Measurements from ENCODE around the gene LACTBL1.

DNA sequence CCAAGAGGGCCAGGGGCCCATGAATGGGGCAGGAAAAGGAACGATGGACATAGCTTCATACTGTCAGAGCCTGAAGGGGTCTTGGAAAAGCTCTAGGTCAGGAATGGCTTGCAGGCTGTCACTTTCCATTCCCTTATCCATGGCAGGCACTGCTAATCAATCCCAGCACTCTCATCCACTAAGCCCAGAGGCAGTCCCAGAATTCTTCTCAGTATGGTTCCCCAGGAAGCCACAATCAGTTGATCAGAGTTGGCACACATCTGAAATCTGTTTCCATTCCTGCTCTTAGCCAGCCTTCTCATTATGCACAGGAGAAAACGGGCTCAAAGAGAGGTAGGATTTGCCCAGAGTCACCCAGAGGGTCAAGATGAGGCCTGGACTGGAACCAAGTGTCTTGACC lies 65.7 kb downstream of the LACTBL1 start:
- TF ChIP-seq TEAD4 (IDR thresholded peaks at IDR 0.05) = no peak
- TF ChIP-seq, protein P1, sequence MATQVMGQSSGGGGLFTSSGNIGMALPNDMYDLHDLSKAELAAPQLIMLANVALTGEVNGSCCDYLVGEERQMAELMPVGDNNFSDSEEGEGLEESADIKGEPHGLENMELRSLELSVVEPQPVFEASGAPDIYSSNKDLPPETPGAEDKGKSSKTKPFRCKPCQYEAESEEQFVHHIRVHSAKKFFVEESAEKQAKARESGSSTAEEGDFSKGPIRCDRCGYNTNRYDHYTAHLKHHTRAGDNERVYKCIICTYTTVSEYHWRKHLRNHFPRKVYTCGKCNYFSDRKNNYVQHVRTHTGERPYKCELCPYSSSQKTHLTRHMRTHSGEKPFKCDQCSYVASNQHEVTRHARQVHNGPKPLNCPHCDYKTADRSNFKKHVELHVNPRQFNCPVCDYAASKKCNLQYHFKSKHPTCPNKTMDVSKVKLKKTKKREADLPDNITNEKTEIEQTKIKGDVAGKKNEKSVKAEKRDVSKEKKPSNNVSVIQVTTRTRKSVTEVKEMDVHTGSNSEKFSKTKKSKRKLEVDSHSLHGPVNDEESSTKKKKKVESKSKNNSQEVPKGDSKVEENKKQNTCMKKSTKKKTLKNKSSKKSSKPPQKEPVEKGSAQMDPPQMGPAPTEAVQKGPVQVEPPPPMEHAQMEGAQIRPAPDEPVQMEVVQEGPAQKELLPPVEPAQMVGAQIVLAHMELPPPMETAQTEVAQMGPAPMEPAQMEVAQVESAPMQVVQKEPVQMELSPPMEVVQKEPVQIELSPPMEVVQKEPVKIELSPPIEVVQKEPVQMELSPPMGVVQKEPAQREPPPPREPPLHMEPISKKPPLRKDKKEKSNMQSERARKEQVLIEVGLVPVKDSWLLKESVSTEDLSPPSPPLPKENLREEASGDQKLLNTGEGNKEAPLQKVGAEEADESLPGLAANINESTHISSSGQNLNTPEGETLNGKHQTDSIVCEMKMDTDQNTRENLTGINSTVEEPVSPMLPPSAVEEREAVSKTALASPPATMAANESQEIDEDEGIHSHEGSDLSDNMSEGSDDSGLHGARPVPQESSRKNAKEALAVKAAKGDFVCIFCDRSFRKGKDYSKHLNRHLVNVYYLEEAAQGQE (IDR thresholded peaks at IDR 0.05; ENCODE audit: low read depth) = no peak
- TF ChIP-seq RAD21 (IDR thresholded peaks at IDR 0.05; ENCODE audit: low read depth) = no peak
- no peak for TF ChIP-seq CEBPB (IDR thresholded peaks at IDR 0.05)
- no peak for TF ChIP-seq FOXM1 (IDR thresholded peaks at IDR 0.05; ENCODE audit: borderline replicate concordance, low read depth)
- TF ChIP-seq EP300 (IDR thresholded peaks at IDR 0.05; ENCODE audit: borderline replicate concordance) = no peak
- TF ChIP-seq, protein P2, sequence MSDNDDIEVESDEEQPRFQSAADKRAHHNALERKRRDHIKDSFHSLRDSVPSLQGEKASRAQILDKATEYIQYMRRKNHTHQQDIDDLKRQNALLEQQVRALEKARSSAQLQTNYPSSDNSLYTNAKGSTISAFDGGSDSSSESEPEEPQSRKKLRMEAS (IDR thresholded peaks at IDR 0.05) = no peak
- no peak for TF ChIP-seq CREB1 (IDR thresholded peaks at IDR 0.05; ENCODE audit: low read depth)
- no peak for TF ChIP-seq YY1 (IDR thresholded peaks at IDR 0.05; ENCODE audit: low read depth)
- TF ChIP-seq ZBTB7A (IDR thresholded peaks at IDR 0.05; ENCODE audit: low read depth) = no peak
- TF ChIP-seq NFIC (IDR thresholded peaks at IDR 0.05) = no peak
- TF ChIP-seq TAF1 (IDR thresholded peaks at IDR 0.05; ENCODE audit: low read depth) = no peak

Measured in Ishikawa (cell line).